Astrocyte of the spinal cord (primary cell): ENCODE measurements around the gene SLC36A1.

ENCODE experiments used
- DNase-seq: peaks from one replicate; pipeline ENCODE4 v3.0.0; 2011; ENCODE audit warnings: low read depth, low spot score
- H3K4me3 ChIP-seq: 2 replicates; pipeline ENCODE4 v1.5.1; 2011; ENCODE audit warnings: low read depth, mild to moderate bottlenecking, low read length, moderate library complexity
- CTCF ChIP-seq: IDR thresholded peaks from 2 replicates; pipeline ENCODE4 v1.5.1; 2012; ENCODE audit warnings: low read depth, mild to moderate bottlenecking, low read length, inconsistent platforms
- in situ Hi-C: cut with HindIII; loops from 2 replicates; pipeline ENCODE4 v1.10.0; 2017; ENCODE audit warnings: low sequenced_read_pairs

Gene SLC36A1

DNA sequence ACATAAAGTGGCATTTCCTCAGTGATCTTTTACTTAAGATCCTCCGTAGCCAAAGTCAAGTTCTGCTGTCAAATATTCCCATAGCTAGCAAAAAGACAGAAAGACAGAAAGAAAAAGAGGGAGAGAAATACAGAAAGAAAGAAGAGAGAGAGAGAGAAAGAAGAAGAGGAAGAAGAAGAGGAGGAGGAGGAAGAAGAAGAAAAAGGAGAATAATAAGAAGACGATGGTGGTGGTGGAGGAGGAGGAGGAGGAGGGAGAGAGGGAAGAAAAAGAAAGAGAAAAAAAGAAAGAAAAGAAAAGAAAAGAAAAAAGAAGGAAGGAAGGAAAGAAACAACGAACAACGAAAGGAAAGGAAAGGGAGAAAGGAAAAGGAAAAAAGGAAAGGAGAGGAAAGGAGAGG, 89.6 kb downstream of the SLC36A1 start:
- no peak for DNase-seq
- no peak overlapping the region for H3K4me3 ChIP-seq
- in situ Hi-C loops = no loop called here
- no peak for TF ChIP-seq CTCF

DNA sequence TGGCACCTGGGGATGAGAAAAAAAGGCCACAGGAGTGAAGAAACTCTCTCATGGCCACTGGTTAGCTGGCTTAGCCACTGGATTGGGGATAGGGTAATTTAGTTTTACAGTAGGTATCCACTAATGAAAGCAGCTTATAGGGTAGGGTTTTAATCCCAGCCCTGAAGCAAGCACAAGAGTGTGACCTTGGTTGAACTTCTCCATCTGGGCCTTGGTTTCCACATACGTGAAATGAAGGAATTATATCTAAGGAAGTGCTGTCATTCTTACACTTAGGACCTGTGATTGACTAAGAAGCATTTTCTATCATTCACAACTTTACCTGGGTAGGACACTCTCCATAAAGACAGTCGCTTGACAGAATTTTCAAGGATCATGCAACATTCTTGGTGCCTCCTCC, 94.2 kb downstream of the SLC36A1 start:
- TF ChIP-seq CTCF = no peak
- in situ Hi-C loops = no loop called here
- H3K4me3 ChIP-seq = no peak overlapping the region
- no peak for DNase-seq
